PC-9 (cell line): ENCODE data around the gene MYO5A.

Source experiments
- CTCF ChIP-seq: fragments of 200-600 bp; sonication (generic); conservative IDR thresholded peaks from 2 replicates; pipeline ENCODE4 v1.6.1; 2017; ENCODE audit warnings: mixed run types, antibody characterized with exemption, mild to moderate bottlenecking, moderate library complexity
- EZH2 ChIP-seq: fragments of 200-600 bp; sonication (generic); IDR thresholded peaks from 2 replicates; pipeline ENCODE4 v1.8.0; 2017; ENCODE audit warnings: antibody characterized with exemption, low read depth

GRCh38 chr15:52559575-52559974 lies 30.9 kb upstream of the MYO5A start:
- TF ChIP-seq CTCF (no peak), EZH2 (no peak)
